ENCODE results near the gene MXI1.
A peak's percentile ranks its signal among the peaks of the same experiment; 100 is the strongest.

Gene MXI1

GRCh38 chr10:110278562-110279406 is 71.4 kb downstream of the MXI1 start:
- no peak for DNase-seq

GRCh38 chr10:110279407-110279986 is 72.1 kb downstream of the MXI1 start:
- peak; percentile 54 for DNase-seq

GRCh38 chr10:110284262-110284661 is 76.9 kb downstream of the MXI1 start:
- DNase-seq = no peak

- no peak for DNase-seq
Observed at GRCh38 chr10:110285501-110285900, 78.1 kb downstream of the MXI1 start.

GRCh38 chr10:110286841-110287240 is 79.4 kb downstream of the MXI1 start:
- no peak for DNase-seq

- DNase-seq = no peak
Observed at GRCh38 chr10:110296966-110297365, 89.6 kb downstream of the MXI1 start.

- DNase-seq = no peak
Observed at GRCh38 chr10:110300486-110300986, 93.1 kb downstream of the MXI1 start.

- DNase-seq = no peak
Observed at GRCh38 chr10:110303681-110304080, 96.3 kb downstream of the MXI1 start.

GRCh38 chr10:110304394-110304779 is 97.0 kb downstream of the MXI1 start:
- DNase-seq = no peak

- DNase-seq = peak; percentile 99
Observed at GRCh38 chr10:110304780-110305421, 97.5 kb downstream of the MXI1 start, which contains the start of gene SMNDC1. Gene SMNDC1, minus strand, starts transcription at chr10:110304920. Its CDS starts 1,333 bp downstream, at chr10:110303587.

GRCh38 chr10:110305767-110306451 is 98.5 kb downstream of the MXI1 start:
- peak; percentile 48 for DNase-seq

GRCh38 chr10:110306452-110306768 is 99.0 kb downstream of the MXI1 start:
- no peak for DNase-seq

GRCh38 chr10:110307805-110308204 is 100.4 kb downstream of the MXI1 start:
- no peak for DNase-seq

GRCh38 chr10:110310741-110311140 is 103.3 kb downstream of the MXI1 start:
- no peak for DNase-seq

- peak; percentile 43 for DNase-seq
Observed at GRCh38 chr10:110311357-110311949, 104.0 kb downstream of the MXI1 start.

- DNase-seq = no peak
Observed at GRCh38 chr10:110312206-110312605, 104.8 kb downstream of the MXI1 start.

GRCh38 chr10:110313674-110314073 is 106.3 kb downstream of the MXI1 start:
- no peak for DNase-seq

GRCh38 chr10:110317866-110318850 is 110.8 kb downstream of the MXI1 start:
- DNase-seq = no peak

GRCh38 chr10:110321869-110322620 is 114.6 kb downstream of the MXI1 start:
- no peak for DNase-seq

GRCh38 chr10:110323503-110323902 is 116.1 kb downstream of the MXI1 start:
- DNase-seq = no peak

Data from femur (tissue), 1 donor.